ENCODE data around the gene CBLB.

Gene CBLB

DNA sequence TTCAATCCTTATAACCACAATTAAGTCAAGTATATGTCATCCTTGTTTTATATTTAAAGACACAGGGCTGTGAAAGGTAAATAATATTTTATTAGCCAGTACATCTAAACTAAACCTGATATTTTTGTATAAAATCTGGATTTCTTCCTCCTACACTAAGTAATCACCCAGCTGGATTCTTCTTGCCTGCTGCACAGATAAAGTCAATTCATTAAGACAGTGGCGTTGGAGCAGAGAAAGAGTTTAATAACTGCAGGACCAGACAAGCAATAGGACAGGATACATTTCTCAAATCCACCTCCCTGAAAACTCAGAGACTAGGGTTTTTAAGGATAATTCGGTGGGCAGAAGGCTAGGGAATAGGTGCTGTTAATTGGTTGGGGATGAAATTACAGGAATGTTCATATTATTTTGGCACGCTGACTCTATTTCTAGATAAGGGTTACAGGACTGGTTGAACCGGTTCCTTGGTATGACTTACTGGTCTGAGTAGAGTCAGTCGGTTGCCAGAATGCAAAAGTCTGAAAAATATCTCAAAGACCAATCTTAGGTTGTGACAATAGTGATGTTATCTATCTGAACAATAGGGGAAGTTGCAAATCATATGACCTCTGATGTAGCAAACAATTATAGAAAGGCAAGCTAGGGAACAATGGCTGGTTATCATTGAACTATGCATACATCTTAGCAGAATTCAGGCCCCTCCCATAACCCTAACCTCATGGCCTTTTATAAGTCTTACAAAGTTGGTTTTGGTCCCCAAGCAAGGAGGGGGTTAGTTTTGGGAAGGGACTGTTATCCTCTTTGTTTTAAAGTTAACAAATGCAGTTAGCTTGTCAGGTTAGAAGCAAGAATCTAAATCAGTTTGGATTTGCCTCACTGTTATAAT is 257.3 kb downstream of the CBLB start:
- DNase-seq, result no peak

DNA sequence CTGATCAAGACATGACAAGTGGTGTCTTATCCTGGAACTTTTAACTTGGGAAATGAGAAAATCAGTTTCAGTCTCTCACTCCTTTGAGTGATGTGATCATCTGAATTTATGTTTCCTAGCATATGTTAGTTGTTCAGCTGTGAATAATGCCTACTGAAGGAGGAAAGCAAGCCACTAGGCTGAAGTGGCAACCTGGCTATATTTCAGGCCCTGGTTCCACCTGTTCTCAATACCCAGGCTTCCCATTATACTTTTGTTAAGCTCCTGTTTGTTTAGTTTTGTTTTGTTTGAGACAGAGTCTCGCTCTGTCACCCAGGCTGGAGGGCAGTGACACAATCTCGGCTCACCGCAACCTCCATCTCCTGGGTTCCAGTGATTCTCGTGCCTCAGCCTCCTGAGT is 258.3 kb downstream of the CBLB start:
- no peak for DNase-seq

DNA sequence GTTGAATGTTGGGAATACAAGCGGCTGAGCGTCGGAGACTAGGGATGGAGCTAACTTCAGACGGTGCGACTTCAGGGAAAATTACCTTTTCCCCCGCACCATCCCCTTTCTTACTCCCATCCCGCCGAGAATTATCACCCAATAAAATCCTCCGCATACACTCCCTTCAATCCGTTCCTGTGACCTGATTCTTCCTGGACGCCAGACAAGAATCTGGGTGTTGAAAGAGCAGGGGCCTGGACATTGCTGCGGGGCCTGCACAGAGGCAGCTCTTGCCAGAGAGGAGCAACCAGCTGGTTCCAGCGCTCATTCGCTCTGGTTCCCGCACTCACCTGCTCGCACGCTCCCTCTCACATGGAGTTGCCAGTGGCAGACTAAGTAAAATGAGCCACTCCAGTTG is 260.2 kb downstream of the CBLB start:
- DNase-seq, result no peak

DNA sequence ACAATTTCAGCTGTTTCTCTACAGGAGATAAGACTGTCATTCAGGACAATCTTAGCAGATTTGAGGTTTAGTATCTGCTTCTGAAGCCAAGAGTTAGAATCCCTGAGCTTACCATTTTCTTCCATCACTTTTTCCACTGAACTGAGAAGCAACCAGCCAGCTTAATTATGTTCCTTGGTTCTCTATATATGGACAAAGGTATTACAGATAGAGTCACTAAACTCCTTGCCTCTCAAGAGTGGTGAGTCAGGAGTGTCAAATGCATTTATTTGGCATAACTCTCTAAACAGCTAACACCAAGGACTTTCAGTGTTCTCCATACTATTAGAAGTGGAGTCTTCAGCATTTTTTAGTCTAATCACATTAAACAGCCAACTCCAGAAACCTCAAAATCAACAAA is 262.8 kb downstream of the CBLB start:
- DNase-seq, result no peak
